ENCODE data around the gene DNASE1L1. TPM values are rescaled to one million over a fixed set of nuclear protein-coding genes. Genes with fewer than 3 reads are reported as not detected.
A peak's percentile ranks its signal among the peaks of the same experiment; 100 is the strongest.

The DNASE1L1 gene
- polyA plus RNA-seq, 1 of the 3 experiments (the other 2 are of a cell fraction), result 18.2 TPM

- no peak for DNase-seq
- Histone ChIP-seq H3K79me2 (ENCODE audit: insufficient read depth) (peaks cover 93% of the 10 kb centered on the region), H2AFZ (ENCODE audit: low read depth) (no peak overlapping the region), H3K4me1 (ENCODE audit: control insufficient read depth in 1 of 2, insufficient read depth in 2 of 2, low read depth in 1 of 2, low read length in 1 of 2) (peaks cover 14 to 17% of the 10 kb centered on the region in 2 experiments; a peak in 2 of 4 replicates), H3K9me2 (no peaks in the 10 kb centered on the region), H3K9me3 (no peaks in the 10 kb centered on the region), H3K27ac (ENCODE audit: low read depth in 2 of 2, low read length in 1 of 2) (peak overlapping the region; percentile 87 to 98), H3K36me3 (replicated peaks in 1 of 2; ENCODE audit: control insufficient read depth in 1 of 2, insufficient read depth in 2 of 2, low read length in 1 of 2) (peaks cover 14 to 32% of the 10 kb centered on the region in 2 experiments), H4K20me1 (ENCODE audit: insufficient read depth) (peaks cover 49% of the 10 kb centered on the region), H3K4me2 (peak overlapping the region; percentile 84), H3K4me3 (ENCODE audit: low read depth in 2 of 2, low read length in 1 of 2) (peak overlapping the region; percentile 52 to 61), H3F3A (replicated peaks; ENCODE audit: insufficient read depth) (peaks cover 9% of the 10 kb centered on the region), H3K27me3 (ENCODE audit: insufficient read depth) (no peaks in the 10 kb centered on the region), H3K9ac (peak overlapping the region; percentile 92)
- CTCF ChIA-PET, result no interaction called here
- POLR2A ChIA-PET, result interaction anchor here (1.7 kb wide), 1 partner anchor 29 kb away, joined by 7 read pairs; no protein-coding TSS in a partner anchor
- 10% methylated on average over 7 of the region's 16 CpGs for whole genome bisulfite sequencing (ENCODE audit: low lambda C conversion rate)
- TF ChIP-seq EZH2phosphoT487 (IDR thresholded peaks at IDR 0.05; ENCODE audit: borderline replicate concordance, low read depth) (no peak), ELF1 (IDR thresholded peaks at IDR 0.05) (no peak), NRF1 (IDR thresholded peaks at IDR 0.05; ENCODE audit: low read depth, low read length) (no peak), TCF12 (IDR thresholded peaks at IDR 0.05) (peak; percentile 69), NFIC (IDR thresholded peaks at IDR 0.05; ENCODE audit: borderline replicate concordance) (0 out of 2 replicates have a peak, but pooled peaks have one; percentile 18), MEF2A (IDR thresholded peaks at IDR 0.05; ENCODE audit: borderline replicate concordance, low read depth) (no peak), MAX (IDR thresholded peaks at IDR 0.05; ENCODE audit: low read depth) (peak; percentile 66), FOXJ3 (CRISPR knock-in tag; IDR thresholded peaks at IDR 0.05) (no peak), REST (IDR thresholded peaks at IDR 0.05; ENCODE audit: low read depth, low read length) (no peak), USF2 (IDR thresholded peaks at IDR 0.05; ENCODE audit: borderline replicate concordance, low read depth, low read length) (no peak), FOSL2 (IDR thresholded peaks at IDR 0.05; ENCODE audit: borderline replicate concordance, low read depth) (peak; percentile 79; the same call in 1 of the 2 replicates), CTCF (IDR thresholded peaks at IDR 0.05) (no peak), RCOR1 (IDR thresholded peaks at IDR 0.05; ENCODE audit: low read length) (no peak), POLR2AphosphoS5 (IDR thresholded peaks at IDR 0.05; ENCODE audit: low read depth, low read length) (0 out of 2 replicates have a peak, but pooled peaks have one; percentile 32), YY1 (IDR thresholded peaks at IDR 0.05; ENCODE audit: low read depth) (no peak), CHD2 (IDR thresholded peaks at IDR 0.05; ENCODE audit: low read length, partially characterized antibody) (no peak), JUND (IDR thresholded peaks at IDR 0.05) (peak; percentile 88), EP300 (IDR thresholded peaks at IDR 0.05; ENCODE audit: borderline replicate concordance in 1 of 2, low read depth in 1 of 2, low read length in 1 of 2) (peak in 1 of 2 experiments; percentile 39; a peak in 1 of 4 replicates), TEAD4 (IDR thresholded peaks at IDR 0.05; ENCODE audit: borderline replicate concordance, insufficient read depth) (peak; percentile 77)
Measured at GRCh38 chrX:154368630-154369448, 40.2 kb downstream of the DNASE1L1 start.

Data from SK-N-SH (cell line).